NCI-H526 (cell line): ENCODE data around the gene ARGLU1.

Experiments used
- DNase-seq, 2 experiments: peaks; one replicate each; lab custom pipeline; 2025; lab: John Stamatoyannopoulos, UW

Gene ARGLU1

GRCh38 chr13:106499896-106500295, 68.0 kb downstream of the ARGLU1 start:
- no peak for DNase-seq

GRCh38 chr13:106499113-106499512, 68.8 kb downstream of the ARGLU1 start:
- DNase-seq = no peak

GRCh38 chr13:106498571-106498970, 69.4 kb downstream of the ARGLU1 start:
- no peak for DNase-seq

- DNase-seq = no peak
These were observed 69.8 kb downstream of the ARGLU1 start for GRCh38 chr13:106498158-106498557.

- no peak for DNase-seq
These were observed 70.9 kb downstream of the ARGLU1 start for GRCh38 chr13:106497079-106497478.

GRCh38 chr13:106496072-106496997, 71.6 kb downstream of the ARGLU1 start:
- no peak for DNase-seq

- no peak for DNase-seq
These were observed 73.0 kb downstream of the ARGLU1 start for GRCh38 chr13:106494936-106495335.

- DNase-seq = no peak
These were observed 73.4 kb downstream of the ARGLU1 start for GRCh38 chr13:106494506-106494905.

GRCh38 chr13:106493533-106494220, 74.3 kb downstream of the ARGLU1 start:
- DNase-seq = no peak

GRCh38 chr13:106492588-106493475, 75.1 kb downstream of the ARGLU1 start:
- no peak for DNase-seq

GRCh38 chr13:106491928-106492587, 75.9 kb downstream of the ARGLU1 start:
- DNase-seq = no peak
